GM12872 (cell line): Measurements from ENCODE around the gene MRPS23.

Source experiments
- TF ChIP-seq, protein P1 (sequence below): IDR thresholded peaks from 3 replicates; pipeline ENCODE4 v1.5.1; 2011; ENCODE audit warnings: low read depth, mild to moderate bottlenecking, low read length, moderate library complexity; ENCODE audit not compliant: insufficient read depth

The MRPS23 gene

DNA sequence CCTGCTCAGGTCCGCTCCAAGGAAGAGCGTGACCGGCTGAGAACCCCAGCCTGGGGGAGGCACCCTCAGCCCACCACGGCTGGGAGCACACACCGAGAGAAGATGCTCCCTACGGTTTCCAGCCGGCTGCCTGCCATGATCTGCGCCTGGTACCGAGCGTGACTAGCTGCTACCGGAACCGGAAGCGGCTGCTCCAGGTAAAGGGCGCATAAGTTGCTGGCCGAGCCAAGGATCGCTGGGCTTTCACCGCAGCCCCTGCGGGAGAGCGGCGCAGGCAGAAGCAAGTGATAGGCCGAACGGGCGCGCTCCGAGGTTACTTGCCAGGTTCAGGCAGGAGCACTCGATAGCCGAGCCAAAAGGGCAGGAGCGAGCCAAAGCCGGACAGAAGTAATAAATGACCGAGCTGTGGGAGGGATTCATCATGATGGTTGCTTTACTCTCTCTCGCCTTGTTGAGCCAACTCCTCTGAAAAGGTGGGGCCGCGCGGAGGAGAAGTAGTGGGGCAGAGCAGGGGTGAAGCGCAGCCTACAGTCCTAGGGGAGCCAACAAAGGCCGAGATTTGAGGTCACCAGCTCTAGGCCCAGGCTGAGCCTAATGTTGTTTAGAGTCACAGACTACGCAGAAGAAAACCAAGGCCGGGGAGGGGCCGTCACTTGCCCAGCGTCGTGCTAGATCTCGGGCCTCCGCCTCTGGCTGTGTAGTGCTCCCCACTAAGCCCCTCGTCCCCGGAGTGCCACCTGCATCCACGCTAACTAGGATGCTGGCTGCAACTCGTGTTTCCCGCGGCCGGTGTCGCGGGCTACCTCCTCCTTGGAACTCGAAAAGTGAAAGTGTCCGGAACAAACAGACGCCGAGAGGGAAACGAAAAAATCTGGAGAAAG, at the start of gene MRPS23:
Gene MRPS23 (minus strand): TSS at position 171 of the 881 bp plus-strand sequence. CDS start 34 bp downstream, at position 137.
- TF ChIP-seq, protein P1, sequence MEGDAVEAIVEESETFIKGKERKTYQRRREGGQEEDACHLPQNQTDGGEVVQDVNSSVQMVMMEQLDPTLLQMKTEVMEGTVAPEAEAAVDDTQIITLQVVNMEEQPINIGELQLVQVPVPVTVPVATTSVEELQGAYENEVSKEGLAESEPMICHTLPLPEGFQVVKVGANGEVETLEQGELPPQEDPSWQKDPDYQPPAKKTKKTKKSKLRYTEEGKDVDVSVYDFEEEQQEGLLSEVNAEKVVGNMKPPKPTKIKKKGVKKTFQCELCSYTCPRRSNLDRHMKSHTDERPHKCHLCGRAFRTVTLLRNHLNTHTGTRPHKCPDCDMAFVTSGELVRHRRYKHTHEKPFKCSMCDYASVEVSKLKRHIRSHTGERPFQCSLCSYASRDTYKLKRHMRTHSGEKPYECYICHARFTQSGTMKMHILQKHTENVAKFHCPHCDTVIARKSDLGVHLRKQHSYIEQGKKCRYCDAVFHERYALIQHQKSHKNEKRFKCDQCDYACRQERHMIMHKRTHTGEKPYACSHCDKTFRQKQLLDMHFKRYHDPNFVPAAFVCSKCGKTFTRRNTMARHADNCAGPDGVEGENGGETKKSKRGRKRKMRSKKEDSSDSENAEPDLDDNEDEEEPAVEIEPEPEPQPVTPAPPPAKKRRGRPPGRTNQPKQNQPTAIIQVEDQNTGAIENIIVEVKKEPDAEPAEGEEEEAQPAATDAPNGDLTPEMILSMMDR = no peak

DNA sequence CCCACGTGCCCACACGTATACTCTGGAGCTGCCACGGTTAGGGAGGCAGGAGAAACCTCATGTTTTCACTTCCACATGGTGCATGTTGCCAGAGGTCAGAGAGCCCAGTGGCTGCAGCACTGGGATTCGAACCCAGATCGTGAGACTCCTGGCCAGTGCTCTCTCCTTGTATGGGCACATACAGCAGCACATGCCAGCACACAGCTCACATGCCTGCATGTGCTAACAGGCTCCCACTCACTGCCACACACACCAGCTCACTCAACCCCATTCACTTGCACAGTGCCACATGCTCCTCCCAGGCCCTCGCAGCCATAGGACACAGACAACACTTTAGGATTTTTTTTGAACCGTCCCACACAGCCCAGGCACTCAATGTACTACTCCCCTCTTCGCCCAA, 49.5 kb upstream of the MRPS23 start:
- TF ChIP-seq, protein P1 = no peak

DNA sequence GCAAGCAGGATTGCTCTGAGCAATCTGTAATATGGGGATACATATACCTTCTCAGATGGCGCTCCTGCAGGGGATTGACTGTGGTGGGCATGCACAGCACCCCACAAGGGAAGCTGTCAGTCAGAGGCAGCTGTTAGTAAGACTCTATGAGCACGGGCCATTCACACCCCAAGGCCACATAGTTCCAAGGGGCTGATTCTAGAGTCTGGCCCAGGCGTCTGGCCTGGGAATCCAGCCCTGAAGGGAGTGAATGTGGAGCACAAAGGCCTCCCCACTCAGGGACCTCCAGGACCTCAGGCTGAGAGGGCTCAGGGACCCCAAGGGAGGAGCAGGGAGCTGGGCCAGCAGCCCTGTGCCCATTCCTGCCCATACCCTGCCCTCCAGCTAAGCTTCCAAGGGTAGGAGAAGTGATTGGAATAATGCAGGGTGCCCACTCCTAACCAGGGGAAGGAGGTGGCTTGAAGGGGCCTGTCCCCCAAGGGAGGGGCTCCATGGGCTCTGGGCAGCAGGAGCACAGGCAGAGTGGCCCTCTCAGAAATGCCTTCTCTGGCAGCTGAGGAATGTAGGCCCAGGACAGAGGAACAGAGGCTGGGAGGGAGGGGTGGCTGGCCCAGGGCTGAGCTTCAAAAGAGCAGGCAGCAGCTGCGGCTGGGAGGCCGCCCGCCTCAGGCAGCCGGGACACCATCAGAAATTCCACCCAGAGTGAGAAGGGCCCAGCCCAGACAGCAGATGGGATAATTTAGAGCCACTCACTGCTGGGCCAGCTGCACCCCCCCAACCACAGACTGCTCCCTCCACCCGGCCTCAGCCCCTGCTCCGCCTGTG, 48.9 kb upstream of the MRPS23 start:
- TF ChIP-seq, protein P1 = no peak

DNA sequence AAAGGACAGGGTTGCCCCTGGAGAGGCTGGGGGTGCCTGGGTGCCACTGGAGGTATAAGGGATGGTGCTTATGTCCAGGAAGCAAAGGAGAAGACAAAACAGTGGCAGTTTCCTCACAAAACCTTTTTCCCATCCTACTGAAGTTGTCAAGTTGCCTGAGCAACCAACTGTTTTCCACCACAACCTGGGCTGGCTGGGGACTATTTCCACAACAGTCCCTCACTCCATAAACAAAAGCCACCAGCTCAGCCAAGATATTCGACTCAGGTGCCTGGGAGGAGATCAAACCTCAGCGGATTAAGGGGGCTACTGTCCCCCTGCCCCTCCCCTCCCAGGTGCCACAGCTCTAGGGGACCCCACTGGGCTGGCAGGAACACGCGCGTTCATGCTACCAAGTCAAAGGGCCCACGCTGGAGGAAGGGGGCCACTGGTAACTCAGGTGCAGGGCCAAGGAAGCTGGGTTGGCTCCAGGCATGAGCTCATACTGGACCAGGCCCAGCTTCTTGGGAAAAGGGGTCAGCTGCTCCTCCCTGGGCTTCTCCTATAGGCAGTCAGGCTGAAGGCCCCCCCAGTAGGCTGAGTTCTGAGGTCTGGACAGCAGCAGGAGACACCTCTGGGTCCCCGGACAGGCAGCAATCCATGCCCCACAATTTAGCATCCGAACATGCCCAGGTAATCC, 45.7 kb upstream of the MRPS23 start:
- TF ChIP-seq, protein P1 = no peak

DNA sequence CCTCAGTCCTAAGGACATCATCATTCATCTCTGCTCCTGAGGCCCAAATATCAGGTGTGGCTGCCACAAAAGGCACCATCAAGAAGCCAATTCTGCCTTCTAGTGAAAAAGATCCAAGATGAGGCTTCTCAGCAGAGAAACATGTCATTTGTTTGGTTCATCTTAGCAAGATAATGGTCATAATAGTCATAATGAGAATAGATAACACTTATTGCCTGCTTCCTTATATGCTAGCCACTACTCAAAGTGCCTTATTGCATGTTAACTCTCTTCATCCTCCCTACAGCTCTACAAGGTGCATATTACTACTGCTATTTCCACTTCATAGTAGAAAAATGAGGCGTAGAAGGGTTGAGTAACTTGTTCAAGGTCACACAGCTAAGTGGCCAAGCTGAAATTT, 45.0 kb upstream of the MRPS23 start:
- TF ChIP-seq, protein P1 = no peak

DNA sequence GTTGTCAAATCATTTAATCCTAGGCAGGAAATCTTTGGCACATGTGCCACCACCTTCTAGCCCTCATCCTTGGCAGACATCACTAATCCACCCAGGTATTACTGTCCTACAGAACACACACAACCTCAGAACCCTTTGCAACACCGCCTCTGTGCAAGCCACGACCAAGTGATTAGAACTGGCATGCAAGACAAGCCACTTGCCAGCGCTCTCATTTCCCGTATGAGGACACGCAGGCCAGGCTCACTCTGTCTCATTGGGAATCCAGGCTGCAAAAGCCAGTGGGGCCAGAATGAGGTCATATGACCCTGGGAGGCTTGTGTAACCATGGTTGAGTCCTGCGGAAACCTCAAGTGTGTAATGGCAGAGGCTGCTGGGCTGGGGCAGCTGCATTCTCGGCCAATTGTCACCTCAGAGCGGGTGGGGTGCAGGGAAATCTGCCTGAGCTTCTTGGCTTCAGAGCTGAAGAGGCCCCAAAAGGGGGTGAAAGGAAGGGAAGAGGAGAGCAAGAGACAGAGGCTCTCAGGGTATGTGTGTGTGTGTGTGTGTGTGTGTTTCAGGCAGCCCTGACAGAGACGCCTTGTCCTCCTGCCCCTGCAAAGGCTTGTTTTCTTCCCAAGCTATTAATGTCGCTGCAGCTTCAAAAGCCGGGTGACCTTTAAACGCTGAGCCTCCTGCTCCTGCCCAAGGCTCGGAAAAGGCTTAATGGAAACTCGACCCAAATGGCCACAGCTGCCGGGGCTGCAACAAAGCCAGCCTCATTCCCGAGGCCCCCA, 43.2 kb upstream of the MRPS23 start:
- TF ChIP-seq, protein P1 = no peak
